Natural killer cell (primary cell): Measurements from ENCODE around the gene CTIF. TPM values are rescaled to one million over a fixed set of nuclear protein-coding genes. Genes with fewer than 3 reads are reported as not detected.

Experiments used
- ATAC-seq, 3 donors: fragments of 150-1000 bp in 2 of 3; fragments of 200-7000 bp in 1 of 3; cut with Tn5 transposase; 1 replicate in 1 of 3; 2 replicates in 2 of 3; pipeline ENCODE4 v1.10.0; 2021; ENCODE audit warnings: mild to moderate bottlenecking in 2 of 3, moderate library complexity in 2 of 3
- DNase-seq, 2 donors: peaks; one replicate each; pipeline versions ENCODE4 v3.0.0 to v3.0.0-alpha.2; 2013 to 2021; ENCODE audit warnings: mixed read lengths in 1 of 2
- H3K27ac ChIP-seq: one replicate; pipeline ENCODE4 v1.5.1; 2013; ENCODE audit warnings: mild to moderate bottlenecking, low read length
- H3K27me3 ChIP-seq: one replicate; pipeline ENCODE4 v1.6.1; 2013; ENCODE audit warnings: low read length; ENCODE audit not compliant: control insufficient read depth, insufficient read depth
- H3K36me3 ChIP-seq: one replicate; pipeline ENCODE4 v1.6.1; 2013; ENCODE audit warnings: low read length; ENCODE audit not compliant: control insufficient read depth, insufficient read depth
- H3K4me1 ChIP-seq: one replicate; pipeline ENCODE4 v1.6.1; 2013; ENCODE audit warnings: low read length; ENCODE audit not compliant: control insufficient read depth, insufficient read depth
- H3K4me3 ChIP-seq: one replicate; pipeline ENCODE4 v1.5.1; 2013; ENCODE audit warnings: low read length
- H3K9me3 ChIP-seq: one replicate; pipeline ENCODE4 v1.6.1; 2013; ENCODE audit warnings: low read length; ENCODE audit not compliant: control insufficient read depth, insufficient read depth
- H3K27ac Mint-ChIP-seq, 2 donors: one replicate each; pipeline ENCODE4 v1.8.0; 2022; ENCODE audit warnings: mild to moderate bottlenecking in 2 of 2, mixed read lengths in 2 of 2, moderate library complexity in 1 of 2
- H3K27me3 Mint-ChIP-seq, 2 donors: one replicate each; pipeline ENCODE4 v1.8.0; 2022; ENCODE audit warnings: low read depth in 2 of 2, mixed read lengths in 2 of 2
- H3K36me3 Mint-ChIP-seq: one replicate; pipeline ENCODE4 v1.8.0; 2022; ENCODE audit warnings: mixed read lengths
- H3K4me1 Mint-ChIP-seq, 2 donors: one replicate each; pipeline ENCODE4 v1.8.0; 2022; ENCODE audit warnings: mixed read lengths in 2 of 2
- H3K4me3 Mint-ChIP-seq: one replicate; pipeline ENCODE4 v1.8.0; 2022; ENCODE audit warnings: mild to moderate bottlenecking, moderate library complexity, mixed read lengths
- H3K9me3 Mint-ChIP-seq, 2 donors: one replicate each; pipeline ENCODE4 v1.8.0; 2022; ENCODE audit warnings: mixed read lengths in 2 of 2
- CTCF ChIP-seq: fragments of 200-600 bp; IDR thresholded peaks from one replicate; pipeline ENCODE4 v1.8.0; 2022; ENCODE audit warnings: antibody characterized with exemption
- WGBS: methylation state at CpG from one replicate; pipeline ENCODE4 v1.1.7; 2013; ENCODE audit warnings: missing lambda C conversion rate; ENCODE audit not compliant: insufficient coverage; 5-methylcytosine and 5-hydroxymethylcytosine counted together
- intact Hi-C: fragments of 100-400 bp; cut with micrococcal nuclease; formaldehyde crosslinking; loops from one replicate; pipeline ENCODE4 v1.14.2; 2022
- total RNA-seq, 4 donors: library from RNA; stranded (reverse); fragments of 120-200 nt in 1 of 4; gene quantifications; one replicate each; pipeline versions ENCODE4 v1.2.3 to v1.2.4, GENCODE V29; 2013 to 2022

CTIF gene
- total RNA-seq, 3 donors from 2014 or later (not counting 1 experiment from before 2014, with no cell fraction given), result 6.9 to 10.2 (median 8.2) TPM

DNA sequence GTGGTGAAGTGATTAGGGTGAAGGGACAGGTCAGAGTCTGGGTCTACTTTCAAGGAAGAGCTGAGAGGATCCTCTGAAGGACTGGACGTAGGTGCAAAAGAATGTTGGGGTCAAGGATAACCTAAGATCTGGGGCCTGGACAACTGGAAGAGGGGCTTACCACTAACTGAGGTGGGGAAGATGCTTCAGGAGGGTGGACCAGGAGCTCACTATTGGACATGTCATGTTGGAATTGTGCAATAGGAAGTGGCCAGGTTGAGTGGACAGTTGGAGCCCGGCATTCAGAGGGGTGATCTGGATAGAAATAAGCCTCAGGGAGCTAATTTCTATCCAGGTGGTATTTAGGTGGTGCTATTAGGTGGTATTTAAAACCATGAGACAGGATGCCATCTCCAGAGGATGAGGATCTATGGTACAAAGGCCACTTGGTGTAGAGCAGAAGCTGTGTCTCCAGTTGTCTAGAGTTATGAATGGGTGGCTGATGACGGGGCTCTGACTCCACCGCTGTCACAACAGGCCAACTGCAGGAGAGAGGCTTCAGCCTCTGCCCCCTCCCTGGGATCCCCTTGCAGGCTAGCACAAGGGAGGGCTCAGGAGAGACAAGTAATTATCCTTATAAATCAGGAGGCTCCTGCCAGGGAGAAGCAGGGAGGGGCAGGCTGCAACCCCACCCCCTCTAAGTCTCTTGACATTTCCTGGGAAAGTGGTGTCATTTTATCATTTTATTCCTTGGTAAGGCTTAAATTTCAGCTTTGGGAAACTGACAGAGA, 254.0 kb downstream of the CTIF start:
- Histone ChIP-seq H3K4me1 (peaks cover 13% of the 10 kb centered on the region), H3K27me3 (no peaks in the 10 kb centered on the region), H3K27ac (no peak overlapping the region), H3K4me3 (no peak overlapping the region), H3K36me3 (no peaks in the 10 kb centered on the region), H3K9me3 (no peaks in the 10 kb centered on the region)
- H3K4me1 Mint-ChIP-seq, result peaks cover 4 to 46% of the 10 kb centered on the region in 2 donors
- intact Hi-C loops, result no loop called here
- no peaks in the 10 kb centered on the region for H3K27me3 Mint-ChIP-seq
- WGBS, result 96% methylated on average over 4 of the region's 4 CpGs
- H3K4me3 Mint-ChIP-seq, result no peak overlapping the region
- TF ChIP-seq CTCF, result no peak
- H3K36me3 Mint-ChIP-seq, result no peaks in the 10 kb centered on the region
- ATAC-seq (no peak), DNase-seq (no peak)
- no peaks in the 10 kb centered on the region for H3K9me3 Mint-ChIP-seq
- peak overlapping the region in 1 of 2 donors; percentile 13 for H3K27ac Mint-ChIP-seq

GRCh38 chr18:48794251-48794970, 255.6 kb downstream of the CTIF start:
- Histone ChIP-seq H3K27ac (no peak overlapping the region), H3K27me3 (no peaks in the 10 kb centered on the region), H3K4me3 (no peak overlapping the region), H3K4me1 (peaks cover 22% of the 10 kb centered on the region), H3K9me3 (no peaks in the 10 kb centered on the region), H3K36me3 (no peaks in the 10 kb centered on the region)
- Mint-ChIP-seq H3K36me3 (no peaks in the 10 kb centered on the region), H3K9me3 (no peaks in the 10 kb centered on the region), H3K27ac (peak overlapping the region in 1 of 2 donors; percentile 10), H3K4me3 (no peak overlapping the region), H3K4me1 (peaks cover 18 to 61% of the 10 kb centered on the region in 2 donors), H3K27me3 (no peaks in the 10 kb centered on the region)
- ATAC-seq (no peak), DNase-seq (no peak)
- intact Hi-C loops, result no loop called here
- WGBS, result 95% methylated on average over 10 of the region's 10 CpGs
- TF ChIP-seq CTCF, result no peak

- Mint-ChIP-seq H3K4me3 (no peak overlapping the region), H3K27me3 (no peaks in the 10 kb centered on the region), H3K9me3 (no peaks in the 10 kb centered on the region), H3K36me3 (no peaks in the 10 kb centered on the region), H3K27ac (no peak overlapping the region), H3K4me1 (peaks cover 18 to 61% of the 10 kb centered on the region in 2 donors)
- Histone ChIP-seq H3K4me3 (no peak overlapping the region), H3K27ac (no peak overlapping the region), H3K36me3 (no peaks in the 10 kb centered on the region), H3K9me3 (no peaks in the 10 kb centered on the region), H3K4me1 (peaks cover 19% of the 10 kb centered on the region), H3K27me3 (no peaks in the 10 kb centered on the region)
- 100% methylated on average over 3 of the region's 4 CpGs for WGBS
- no peak for TF ChIP-seq CTCF
- ATAC-seq (no peak), DNase-seq (no peak)
- intact Hi-C loops, result loop anchor here (5.0 kb wide), 1 partner anchor 37 kb away; no protein-coding TSS in a partner anchor
Observed at GRCh38 chr18:48795696-48796095, 256.9 kb downstream of the CTIF start.
